NCI-H2107 (cell line): ENCODE data around the gene CCDC191.

Experiments
- DNase-seq: peaks from one replicate; lab custom pipeline; 2025; lab: John Stamatoyannopoulos, UW

The CCDC191 gene

DNA sequence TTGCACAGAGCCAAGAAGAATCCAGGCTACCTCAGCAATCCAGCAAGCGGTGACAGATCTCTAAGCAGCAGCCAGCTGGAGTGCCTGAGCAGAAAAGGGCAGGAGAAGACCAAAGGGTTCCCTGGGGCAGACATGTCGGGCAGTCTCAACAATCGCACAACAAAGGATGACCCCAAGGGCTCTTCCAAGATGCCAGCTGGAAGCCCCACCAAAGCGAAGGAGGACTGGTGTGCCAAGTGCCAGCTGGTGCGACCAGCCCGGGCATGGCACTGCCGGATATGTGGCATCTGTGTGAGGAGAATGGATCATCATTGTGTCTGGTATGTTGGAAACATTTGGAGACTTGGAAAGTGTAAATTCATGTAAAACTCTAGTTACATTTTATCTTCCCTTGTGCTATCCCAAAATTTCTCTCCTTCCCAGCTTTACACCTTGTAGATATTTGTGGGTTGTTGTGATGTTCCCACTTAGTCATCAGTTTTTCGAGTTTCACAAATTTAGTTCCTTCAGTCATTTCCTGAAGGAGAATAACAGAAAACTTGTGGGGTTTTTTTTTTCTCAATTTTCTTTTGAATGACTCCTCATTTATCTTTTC lies 102.1 kb downstream of the CCDC191 start:
- no peak for DNase-seq

DNA sequence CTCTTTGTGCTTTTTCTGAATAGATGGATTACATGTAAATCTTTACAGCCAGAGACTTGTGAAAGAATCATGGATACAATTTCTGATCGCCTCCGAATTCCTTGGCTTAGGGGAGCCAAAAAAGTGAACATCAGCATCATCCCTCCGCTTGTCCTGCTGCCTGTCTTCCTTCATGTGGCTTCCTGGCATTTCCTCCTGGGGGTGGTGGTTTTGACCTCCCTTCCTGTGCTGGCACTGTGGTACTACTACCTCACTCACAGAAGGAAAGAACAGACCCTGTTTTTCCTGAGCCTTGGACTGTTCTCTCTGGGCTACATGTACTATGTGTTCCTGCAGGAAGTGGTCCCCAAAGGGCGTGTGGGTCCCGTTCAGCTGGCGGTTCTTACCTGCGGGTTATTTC lies 102.6 kb downstream of the CCDC191 start:
- no peak for DNase-seq

DNA sequence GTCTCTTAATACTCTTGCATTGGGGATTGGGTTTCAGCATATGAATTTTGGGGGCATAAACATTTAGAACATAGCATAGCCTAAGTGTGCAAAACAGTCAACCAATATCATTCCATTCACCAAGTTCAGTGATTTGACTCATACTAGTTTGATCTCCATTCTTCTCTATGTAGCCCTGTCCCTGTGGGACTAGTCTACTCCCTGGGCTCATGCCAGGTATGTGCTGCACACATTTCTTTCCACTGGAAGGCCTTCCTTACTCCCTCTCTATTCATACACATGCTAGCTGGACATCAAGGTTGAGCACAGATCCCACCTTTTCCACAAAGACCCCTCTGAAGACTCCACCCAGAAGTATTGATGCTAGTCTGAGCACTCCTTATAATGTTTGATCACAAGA lies 103.4 kb downstream of the CCDC191 start:
- no peak for DNase-seq

DNA sequence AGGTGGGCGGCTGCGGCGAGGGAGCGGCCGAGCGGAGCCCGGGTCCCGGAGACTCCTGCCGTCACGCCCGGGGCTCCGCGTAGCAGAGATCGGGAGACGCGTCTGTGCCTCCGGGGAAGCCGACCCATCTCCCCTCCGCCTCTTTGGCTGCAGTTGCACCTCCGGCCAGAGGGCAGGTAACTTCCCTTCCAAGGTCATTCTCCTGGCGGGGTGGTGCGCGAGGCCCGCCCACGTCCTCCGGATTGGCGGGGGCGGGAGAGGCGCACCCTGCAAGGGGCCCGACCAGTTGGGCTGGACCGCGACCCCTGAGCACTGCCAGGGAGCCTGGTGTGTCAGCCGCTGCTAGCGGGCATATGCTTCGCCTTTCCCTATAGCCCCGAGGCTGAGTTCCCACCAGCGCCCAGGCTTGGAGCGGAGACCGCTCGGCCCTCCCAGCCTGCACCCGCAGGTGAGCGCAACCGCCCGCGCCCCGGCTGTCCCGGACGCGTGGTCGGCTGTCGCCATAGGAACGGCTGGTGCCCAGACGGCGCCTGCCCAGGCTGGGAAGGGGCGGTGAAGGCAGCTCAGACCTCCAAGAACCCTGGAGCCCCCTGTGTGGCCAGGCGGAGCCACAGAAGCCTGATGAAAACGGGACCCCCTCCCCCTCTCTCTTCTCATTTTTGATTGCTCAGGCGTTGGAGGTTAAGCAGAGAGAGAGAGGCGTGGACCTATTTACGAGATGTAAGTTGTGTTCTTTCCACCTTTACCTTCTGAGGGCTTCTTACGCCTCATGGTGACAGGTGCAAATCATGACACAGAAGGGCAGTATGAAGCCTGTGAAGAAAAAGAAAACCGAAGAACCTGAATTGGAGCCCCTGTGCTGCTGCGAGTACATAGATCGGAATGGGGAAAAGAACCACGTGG lies 108.1 kb downstream of the CCDC191 start:
- no peak for DNase-seq

DNA sequence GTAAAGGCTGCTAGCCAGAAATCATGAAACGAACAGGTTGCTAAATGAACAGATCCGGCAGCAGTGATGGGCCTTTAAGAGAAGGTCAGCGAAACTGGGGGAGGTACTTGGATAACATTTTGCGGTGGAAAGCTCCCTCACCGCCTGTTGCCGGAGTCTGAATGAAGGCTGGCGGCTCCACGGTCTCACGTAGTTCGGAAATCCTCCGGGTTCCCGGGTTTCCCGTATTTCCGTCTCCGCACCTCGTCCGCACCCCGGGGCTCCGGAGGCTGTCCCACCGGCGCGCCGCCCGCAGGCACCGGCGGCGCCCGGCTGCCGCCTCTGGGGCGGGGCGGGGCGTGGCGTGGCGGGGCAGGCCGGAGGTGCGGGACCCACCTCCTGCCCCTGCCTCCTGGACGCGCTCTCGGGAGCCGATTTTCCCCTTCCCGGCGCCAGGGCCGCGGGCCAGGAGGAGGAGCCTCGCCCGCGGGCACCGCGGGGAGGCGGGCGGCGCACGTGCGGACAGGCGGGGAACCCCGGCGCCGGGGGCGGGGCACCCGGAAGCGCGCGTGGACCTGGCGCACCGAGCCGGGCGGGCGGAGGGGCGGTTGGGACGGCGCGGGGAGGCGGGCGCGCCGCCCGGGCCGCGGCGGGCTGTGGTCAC lies 108.8 kb downstream of the CCDC191 start, which contains the start of gene ZDHHC23:
Gene ZDHHC23 (plus strand): TSS at position 642 of the 643 bp plus-strand sequence. CDS start 790 bp downstream, outside the sequence.
- DNase-seq = peak; percentile 73

DNA sequence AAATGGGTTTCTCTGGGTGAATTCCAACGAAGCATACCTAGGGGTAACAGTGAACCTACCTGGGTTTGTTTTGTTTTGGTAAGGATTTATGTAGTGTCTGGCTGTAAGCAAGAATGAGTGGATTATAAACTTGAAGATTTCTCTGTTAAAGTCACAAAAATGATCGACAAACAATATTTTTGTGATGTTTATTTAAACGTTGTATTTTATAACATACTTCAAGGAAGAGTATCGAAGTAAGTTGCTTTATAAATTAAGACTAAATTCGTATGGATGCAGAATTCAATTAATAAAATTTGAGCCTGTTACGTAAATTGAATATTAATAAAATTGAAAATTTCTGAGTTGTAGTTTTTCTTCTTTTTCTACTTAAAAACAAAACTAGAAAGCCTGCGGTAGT lies 109.5 kb downstream of the CCDC191 start:
- DNase-seq = no peak

DNA sequence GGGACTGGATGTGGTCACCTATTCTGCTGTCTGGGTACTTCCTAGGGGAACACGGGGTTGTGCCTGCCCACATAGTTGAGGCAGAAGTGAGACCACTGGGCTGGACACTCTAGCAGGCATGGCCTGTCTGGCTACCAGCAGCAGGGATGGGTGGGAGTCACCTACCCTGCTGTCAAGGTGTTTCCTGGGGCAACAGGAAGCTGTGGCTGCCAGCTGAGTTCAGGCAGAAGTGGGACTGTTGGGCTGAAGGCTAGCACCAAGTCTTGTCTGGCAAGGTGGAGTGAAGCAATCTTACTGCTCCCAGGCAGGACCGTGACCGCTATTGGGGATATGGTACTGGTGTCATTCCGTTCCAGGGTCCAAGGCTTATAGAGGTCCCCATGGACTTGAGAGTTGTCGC lies 128.8 kb downstream of the CCDC191 start:
- DNase-seq = no peak

DNA sequence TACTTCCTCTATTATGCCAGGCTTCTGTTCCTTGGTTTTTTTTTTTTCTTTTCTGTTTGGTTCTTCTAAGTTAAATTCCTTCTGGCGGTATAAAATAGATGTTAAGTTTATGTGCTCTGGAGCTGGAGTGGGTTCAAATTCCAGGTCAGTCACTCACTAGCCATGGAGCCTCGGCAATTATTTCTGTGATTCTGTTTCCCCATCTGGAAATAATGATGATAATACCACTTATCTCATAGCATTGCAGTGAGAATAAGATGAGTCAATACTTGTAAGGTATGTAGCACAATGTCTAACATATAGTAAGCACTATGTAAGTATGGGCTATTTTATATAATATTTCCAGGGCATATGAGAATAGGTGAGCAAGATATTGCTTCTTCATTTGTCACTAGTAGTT lies 141.7 kb downstream of the CCDC191 start:
- DNase-seq = no peak
